ENCODE results near the gene ZFYVE28.

DNA sequence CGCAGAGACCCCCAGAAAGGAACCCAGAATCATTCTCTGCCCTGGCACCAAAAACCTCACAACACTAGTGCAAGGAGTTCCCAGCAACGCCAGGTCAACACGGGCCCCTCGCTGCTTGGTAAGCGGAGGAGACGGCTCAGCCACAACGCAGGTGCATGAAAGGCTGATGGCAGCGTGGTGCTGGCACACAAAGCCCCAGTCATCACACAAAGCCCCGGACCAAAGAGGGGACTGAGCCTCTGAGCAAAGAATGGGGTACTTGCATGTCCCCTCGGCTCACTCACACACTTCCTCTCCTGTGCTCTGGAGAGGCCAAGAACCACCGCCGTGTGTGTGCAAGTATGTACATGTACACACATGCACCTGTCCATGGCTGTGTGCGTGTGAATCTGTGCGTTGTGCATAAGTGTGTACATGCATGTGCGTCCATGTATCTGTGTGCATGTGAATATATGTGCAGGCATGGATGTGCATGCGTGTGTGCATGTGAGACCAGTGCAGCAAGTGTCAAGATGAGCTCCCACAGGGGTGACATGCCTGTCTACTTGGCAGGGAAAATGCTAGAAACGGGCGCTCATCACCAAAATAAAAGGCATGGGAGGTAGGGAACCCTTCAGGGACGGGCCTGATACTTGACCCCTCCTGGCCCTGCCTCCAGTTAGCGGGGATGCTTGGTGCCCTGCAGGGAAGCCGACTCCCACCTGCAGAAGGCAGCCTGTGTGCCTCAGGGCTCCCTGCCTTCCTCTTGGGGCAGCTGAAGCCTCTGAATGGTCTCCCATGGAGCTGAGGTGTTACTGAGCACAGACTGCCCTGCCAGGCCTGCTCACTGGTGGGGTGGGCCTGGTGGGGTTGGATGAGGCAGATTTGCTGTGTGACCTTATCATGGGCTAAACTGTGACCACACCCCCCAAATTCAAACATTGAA, 60.4 kb downstream of the ZFYVE28 start:
- TF ChIP-seq SP1 (IDR thresholded peaks at IDR 0.05), result no peak
- no peak for TF ChIP-seq FOXK2 (IDR thresholded peaks at IDR 0.05)
- TF ChIP-seq SUZ12 (IDR thresholded peaks at IDR 0.05), result no peak
- no peak for TF ChIP-seq FOXM1 (IDR thresholded peaks at IDR 0.05; ENCODE audit: borderline replicate concordance)
- TF ChIP-seq HDGF (IDR thresholded peaks at IDR 0.05; ENCODE audit: borderline replicate concordance), result no peak
- TF ChIP-seq NFRKB (IDR thresholded peaks at IDR 0.05), result no peak

Data from HEK293T (cell line).